GM12892 (cell line): ENCODE data around the gene SLC6A9.

Experiments
- POLR2A ChIP-seq: IDR thresholded peaks from 2 replicates; pipeline ENCODE4 v1.6.1; 2011; ENCODE audit warnings: low read depth, low read length, control low read depth
- POLR2AphosphoS5 ChIP-seq: IDR thresholded peaks from 2 replicates; pipeline ENCODE4 v1.6.1; 2011; ENCODE audit warnings: low read depth, low read length, control low read depth
- TAF1 ChIP-seq: IDR thresholded peaks from 2 replicates; pipeline ENCODE4 v1.6.1; 2011; ENCODE audit warnings: low read depth, mild to moderate bottlenecking, control low read depth, low read length, borderline replicate concordance

DNA sequence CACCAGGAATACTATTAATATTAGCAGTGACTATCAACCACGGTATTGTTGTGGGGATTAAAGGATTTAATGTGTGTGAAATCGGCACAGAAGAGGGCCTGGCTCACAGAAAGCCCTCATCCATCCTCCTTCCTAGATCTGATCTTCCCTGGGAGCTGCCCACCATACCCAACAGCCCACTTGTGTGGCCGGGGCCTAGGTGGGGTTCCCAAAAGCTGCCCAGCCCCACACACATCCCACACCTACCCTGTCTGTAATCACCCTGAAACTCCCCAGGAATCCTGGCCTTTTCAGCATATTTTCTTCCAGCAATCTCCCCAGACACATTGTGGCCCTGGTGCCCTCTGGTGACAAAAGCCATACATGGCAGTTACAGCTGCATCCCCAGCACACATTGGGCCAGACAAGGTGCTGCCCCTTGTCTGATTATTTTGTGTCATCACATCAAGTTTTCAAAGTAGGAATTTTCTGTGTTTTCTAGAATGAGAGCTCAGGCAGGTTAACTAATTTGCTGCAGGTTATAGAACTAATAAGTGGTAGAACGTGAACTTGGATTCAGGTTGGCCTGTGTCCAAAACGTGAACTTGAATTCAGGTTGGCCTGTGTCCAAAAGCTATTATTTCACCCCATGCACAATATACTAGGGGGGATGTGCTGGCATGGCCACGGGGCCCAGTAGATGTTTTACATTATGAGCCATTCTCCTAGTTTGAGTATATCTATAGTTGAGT lies 5.3 kb upstream of the SLC6A9 start:
- TF ChIP-seq POLR2AphosphoS5 (no peak), TAF1 (no peak), POLR2A (no peak)
